ENCODE measurements around the gene MSTO1.
"Not testable (repeated sequence)": the region's sequence is repeated elsewhere in the genome, so short reads cannot be mapped to it uniquely, and the experiment has no call there.

The MSTO1 gene

DNA sequence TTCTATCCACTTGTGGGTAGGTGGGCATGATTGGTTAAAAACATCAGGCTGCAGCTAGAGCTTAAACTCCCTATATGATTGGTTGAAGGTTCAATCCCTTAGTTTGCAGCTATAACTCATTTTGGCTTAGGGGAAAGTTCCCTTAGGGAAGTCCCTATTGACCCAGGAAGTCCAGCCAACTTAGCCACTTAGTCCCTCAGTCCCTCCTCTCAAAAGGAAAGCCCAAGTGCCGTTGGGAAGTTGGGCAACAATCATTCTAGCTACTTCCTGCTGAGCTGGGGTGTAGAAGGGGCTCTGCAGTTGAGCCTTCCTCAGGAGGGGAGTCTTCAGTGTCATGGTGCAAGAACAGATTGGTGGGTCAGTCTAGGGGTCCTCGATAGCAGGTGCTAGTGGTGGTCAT lies 12.2 kb downstream of the MSTO1 start:
- FAIRE-seq: no peak

DNA sequence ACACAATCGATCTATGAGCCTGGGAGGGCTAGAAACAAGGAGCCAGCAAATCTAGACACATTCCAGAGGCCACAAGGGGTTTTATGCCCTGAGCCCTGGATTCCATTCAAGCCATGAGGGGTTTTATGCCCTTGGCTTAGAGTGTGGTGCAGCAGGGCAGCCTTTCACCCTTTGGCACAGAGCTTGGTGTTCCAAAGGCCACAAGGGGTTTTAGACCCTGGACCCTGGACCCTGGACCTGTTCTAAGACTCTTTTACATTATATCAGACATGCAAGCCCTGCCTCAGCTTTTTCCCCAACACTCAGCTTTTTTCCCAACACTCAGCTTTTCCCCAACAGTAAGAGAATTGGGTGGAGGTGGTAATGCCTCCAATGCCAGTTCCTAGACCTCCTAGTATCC lies 13.3 kb downstream of the MSTO1 start:
- no peak for FAIRE-seq

GRCh38 chr1:155626428-155626827 lies 16.4 kb downstream of the MSTO1 start:
- FAIRE-seq: not testable (repeated sequence)

DNA sequence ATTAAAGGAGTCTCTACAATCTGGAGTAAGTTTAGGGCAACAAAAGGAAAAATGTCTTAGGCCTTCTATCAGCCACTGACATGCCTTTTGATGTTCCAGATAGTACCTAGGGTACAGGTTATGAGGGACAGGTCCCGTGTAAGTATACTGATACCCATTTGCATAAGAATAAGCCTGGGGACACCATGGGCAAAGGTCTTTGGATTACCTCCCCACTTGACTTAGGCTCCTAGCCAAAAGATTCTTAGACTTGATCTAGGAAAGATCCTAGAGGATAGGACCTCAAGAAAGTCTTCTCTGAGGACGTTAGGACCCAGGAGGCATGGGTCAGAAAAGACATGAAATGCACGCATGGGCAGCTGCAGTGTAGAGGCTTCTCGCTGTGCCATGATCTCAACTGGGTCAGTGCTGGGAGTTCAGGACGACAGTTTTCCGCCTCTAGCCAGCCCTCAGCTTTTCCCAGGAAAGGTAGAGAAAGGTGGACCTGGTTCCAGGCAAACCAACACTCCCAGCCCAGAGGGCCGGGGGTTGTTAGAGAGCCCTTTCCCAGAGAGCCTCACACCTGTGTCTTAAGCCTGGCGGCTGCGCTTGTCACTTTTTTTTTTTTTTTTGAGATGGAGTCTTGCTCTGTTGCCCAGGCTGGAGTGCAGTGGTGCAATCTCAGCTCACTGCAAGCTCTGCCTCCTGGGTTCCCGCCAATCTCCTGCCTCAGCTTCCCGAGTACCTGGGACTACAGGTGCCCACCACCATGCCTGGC lies 26.6 kb downstream of the MSTO1 start:
- FAIRE-seq: no peak

GRCh38 chr1:155640367-155640766 lies 30.3 kb downstream of the MSTO1 start:
- FAIRE-seq: no peak

DNA sequence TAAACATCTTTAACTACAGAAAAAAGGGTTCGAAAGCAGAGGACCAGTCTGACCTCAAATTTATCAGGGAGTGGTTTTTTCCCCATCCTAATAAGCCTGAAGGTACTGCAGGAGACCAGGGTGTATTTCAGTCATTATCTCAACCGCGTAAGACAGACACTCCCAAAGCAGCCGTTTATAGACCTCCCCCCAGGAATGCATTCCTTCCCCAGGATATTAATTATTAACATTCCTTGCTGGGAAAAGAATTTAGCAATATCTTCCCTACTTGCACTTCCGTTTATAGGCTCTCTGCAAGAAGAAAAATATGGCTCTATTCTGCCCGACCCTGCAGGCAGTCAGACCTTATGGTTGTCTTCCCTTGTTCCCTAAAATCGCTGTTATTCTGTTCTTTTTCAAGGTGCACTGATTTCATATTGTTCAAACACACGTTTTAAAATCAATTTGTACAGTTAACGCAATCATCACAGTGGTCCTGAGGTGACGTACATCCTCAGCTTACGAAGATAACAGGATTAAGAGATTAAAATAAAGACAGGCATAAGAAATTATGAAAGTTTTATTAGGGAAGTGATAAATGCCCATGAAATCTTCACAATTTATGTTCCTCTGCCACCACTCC lies 32.7 kb downstream of the MSTO1 start:
- not testable (repeated sequence) for FAIRE-seq

DNA sequence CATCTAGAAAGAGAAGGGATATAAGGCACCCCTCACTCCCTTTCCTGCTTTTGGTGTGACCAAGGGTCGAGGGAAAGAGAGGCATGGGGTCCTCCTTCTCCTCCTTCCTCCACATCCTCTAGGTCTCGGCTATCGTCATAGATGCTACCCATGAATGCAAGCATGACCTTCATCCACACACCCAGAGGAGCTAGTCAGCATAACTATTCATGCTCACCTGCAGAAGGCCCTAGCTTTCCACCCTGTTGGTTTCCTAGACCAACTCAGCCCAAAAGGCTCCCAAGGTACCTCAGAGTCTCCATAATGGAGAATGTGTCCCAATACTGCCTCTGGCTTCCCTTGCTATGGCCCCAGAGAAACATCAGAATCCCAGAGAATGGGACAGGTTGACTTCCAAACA lies 33.2 kb downstream of the MSTO1 start:
- no peak for FAIRE-seq

- no peak for FAIRE-seq
Measured at GRCh38 chr1:155645034-155645598, 35.1 kb downstream of the MSTO1 start.

DNA sequence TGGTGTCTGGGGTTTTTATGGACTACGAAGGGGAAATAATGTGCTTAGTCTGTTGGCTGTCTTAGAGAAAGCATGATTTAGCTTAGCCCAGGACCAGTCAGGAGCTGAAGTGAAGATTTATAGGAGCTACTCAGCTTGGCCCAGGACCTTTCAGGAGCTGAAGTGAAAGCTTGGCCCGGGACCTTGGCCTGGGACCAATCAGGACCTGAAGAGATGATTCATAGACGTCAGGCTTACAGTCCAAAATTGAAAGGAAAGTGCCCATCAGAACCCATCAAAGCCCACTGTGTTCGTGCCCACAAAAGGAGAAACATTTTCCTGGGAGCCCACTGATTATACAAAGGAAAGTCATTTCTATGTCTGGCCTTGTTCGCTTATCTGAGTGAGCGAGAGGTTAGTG lies 35.6 kb downstream of the MSTO1 start:
- no peak for FAIRE-seq

DNA sequence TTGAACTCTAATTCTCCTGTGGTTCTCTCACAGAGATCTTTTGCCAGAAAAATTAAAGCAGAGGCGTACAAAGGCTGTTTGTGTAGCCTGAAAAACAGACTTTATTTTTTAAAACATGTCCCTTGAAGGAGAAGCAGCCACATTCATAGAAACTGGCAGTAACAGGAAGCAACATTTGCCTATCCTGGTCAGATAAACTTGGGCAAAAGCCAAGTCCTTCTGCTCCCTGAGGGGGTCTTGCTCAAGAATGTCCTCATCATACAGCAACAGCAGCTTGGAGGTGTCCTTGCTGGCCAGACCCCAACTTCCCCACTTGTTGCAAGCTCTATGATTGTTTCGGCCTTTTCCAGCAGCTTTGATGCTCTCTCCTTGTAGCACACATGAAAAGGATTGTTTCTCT lies 36.3 kb downstream of the MSTO1 start:
- no peak for FAIRE-seq

DNA sequence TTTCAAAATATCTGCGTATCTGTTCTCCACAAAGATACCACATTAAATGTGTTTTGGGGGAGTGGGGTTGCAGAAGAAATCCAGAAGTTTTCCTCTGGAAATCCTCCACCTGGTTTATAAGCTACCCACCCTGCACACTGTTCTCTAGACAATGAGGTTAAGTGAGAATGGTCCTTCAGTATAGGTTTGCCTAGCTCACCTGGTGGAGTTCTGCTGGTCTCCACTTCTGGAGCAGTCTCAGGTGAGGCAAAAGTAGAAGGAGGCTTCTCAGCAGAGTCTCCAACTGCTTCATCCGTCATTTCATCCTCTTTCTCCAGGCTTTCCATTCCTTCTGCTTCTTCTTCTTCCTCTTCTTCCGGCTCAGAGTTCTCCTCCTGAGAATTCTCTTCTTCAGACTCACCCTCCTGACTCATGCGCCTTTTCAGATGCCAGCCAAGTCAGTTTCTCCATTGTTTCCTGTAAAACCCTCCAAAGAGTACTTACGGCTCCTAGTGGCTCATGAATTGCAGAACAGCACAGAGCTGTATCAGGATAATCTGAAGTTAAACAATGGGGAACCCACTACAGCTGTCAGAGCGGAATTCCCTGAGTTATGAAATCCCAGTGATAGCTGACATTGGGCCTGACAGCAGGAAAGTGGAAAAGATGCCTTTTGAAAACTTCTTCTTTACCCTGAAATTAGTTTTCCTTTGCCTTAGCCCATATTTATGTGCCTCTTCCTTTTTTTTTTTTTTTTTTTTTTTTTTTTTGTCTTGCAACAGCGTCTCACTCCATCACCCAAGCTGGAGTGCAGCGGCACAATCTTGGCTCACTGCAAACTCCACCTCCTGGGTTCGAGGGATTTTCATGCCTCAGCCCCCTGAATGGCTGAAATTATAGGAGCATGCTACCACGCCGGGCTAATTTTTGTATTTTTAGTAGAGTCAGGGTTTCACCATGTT lies 38.5 kb downstream of the MSTO1 start:
- FAIRE-seq: no peak

DNA sequence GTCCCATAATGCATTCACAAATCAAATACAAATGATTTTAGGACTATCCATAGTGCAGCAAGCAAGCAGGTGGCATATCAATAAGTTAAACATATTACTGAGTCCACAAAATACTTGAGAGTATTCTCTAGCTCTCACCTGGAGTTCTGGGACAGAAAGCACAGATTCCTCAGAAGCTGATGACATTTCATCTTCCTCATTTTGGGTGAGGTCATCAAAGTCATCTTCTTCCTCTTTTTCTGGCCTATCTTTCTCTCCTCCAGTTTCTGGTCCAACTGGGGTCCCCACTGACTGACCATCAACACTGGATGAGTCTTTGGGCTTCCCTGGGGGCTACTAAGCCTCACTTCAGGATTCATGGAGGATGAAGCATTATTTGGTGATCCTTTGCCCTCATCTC lies 39.7 kb downstream of the MSTO1 start:
- FAIRE-seq: no peak

- FAIRE-seq: no peak
Measured at GRCh38 chr1:155650231-155650757, 40.3 kb downstream of the MSTO1 start.

GRCh38 chr1:155651861-155652661 lies 42.0 kb downstream of the MSTO1 start:
- FAIRE-seq: no peak

- FAIRE-seq: no peak
Measured at GRCh38 chr1:155652951-155653350, 42.9 kb downstream of the MSTO1 start.

DNA sequence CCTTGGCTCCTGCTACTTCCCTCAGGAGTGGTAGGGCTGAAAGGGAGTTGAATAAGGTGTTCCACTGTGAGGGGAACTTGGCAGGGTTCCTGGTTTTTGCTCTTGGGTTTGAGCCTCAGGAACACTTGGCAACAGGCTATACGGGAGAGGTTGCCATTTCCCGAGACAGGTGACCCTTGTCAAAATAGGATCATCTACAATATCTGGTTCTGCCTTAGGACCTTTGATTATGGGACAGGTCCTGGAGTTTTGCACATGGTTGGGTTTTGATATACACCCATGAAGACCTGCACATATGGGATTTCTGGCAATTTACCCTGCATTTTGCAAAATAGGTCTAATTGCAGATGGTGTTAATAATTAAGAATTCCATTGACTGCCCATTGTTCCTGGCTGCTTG lies 47.4 kb downstream of the MSTO1 start:
- FAIRE-seq: no peak

DNA sequence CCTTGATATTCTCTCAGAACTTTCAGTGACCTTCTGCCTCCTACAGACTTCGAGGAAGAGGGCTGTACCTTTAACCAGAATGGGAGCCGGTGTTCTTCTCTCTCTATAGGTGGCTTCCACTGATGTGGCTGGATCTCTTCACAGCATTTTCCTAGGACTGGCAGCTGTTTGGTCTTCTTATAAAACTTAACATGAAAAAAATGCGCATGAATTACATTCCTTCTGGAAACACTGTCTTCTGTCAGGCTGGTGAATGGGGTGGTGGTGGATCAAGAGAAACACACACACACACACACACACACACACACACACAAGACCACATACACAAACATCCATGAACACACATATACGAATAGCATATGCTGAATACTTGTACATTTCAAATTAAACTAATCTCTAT lies 51.2 kb downstream of the MSTO1 start:
- FAIRE-seq: not testable (repeated sequence)

Measured in A204.1 (cell line).